Panc1 (cell line): Measurements from ENCODE around the gene BTRC. TPM values are rescaled to one million over a fixed set of nuclear protein-coding genes. Genes with fewer than 3 reads are reported as not detected.

ENCODE experiments used
- ATAC-seq: fragments of 200-7000 bp; cut with Tn5 transposase; 2 replicates; pipeline ENCODE4 v1.9.1; 2020; ENCODE audit warnings: mild to moderate bottlenecking, moderate library complexity
- BruUV-seq: library from RNA; stranded (reverse); fragments of 400-500 nt; replicated peaks from 2 replicates; lab custom pipeline; 2021; lab: Mats Ljungman, UMichigan
- CTCF ChIA-PET: fragments of 300-600 bp; sonication (Branson Sonifier 250); formaldehyde crosslinking; loops from one replicate; lab custom pipeline; 2022; ENCODE audit warnings: antibody characterized with exemption; lab: Charles Lee
- POLR2A ChIA-PET: fragments of 300-600 bp; sonication (Branson Sonifier 250); formaldehyde crosslinking; loops from one replicate; lab custom pipeline; 2022; ENCODE audit warnings: antibody characterized with exemption; lab: Charles Lee
- DNase-seq: peaks from one replicate; pipeline ENCODE4 v3.0.0-alpha.2; 2010; ENCODE audit warnings: low read depth, low spot score
- H3K27ac ChIP-seq: 2 replicates; pipeline ENCODE4 v1.5.1; 2011; ENCODE audit warnings: mild to moderate bottlenecking, low read length, inconsistent platforms
- H3K27me3 ChIP-seq: fragments of 200-500 bp; sonication (Bioruptor generic); 2 replicates; pipeline ENCODE4 v1.6.0; 2014; ENCODE audit warnings: low read length, inconsistent platforms; ENCODE audit not compliant: control insufficient read depth, insufficient read depth
- H3K36me3 ChIP-seq: fragments of 200-500 bp; sonication (Bioruptor generic); 2 replicates; pipeline ENCODE4 v1.5.1; 2014; ENCODE audit warnings: inconsistent platforms, mild to moderate bottlenecking, low read length, moderate library complexity; ENCODE audit not compliant: control insufficient read depth, insufficient read depth
- H3K4me1 ChIP-seq: 2 replicates; pipeline ENCODE4 v1.5.1; 2011; ENCODE audit warnings: inconsistent platforms, mild to moderate bottlenecking, low read length, moderate library complexity; ENCODE audit not compliant: control insufficient read depth, insufficient read depth
- H3K4me3 ChIP-seq, 2 experiments: 2 replicates each; pipeline ENCODE4 v1.5.1; 2011 to 2012; ENCODE audit warnings: low read depth in 2 of 2, low read length in 2 of 2, mild to moderate bottlenecking in 2 of 2, inconsistent platforms in 1 of 2, moderate library complexity in 1 of 2
- H3K9me3 ChIP-seq: fragments of 200-500 bp; sonication (Bioruptor generic); 2 replicates; pipeline ENCODE4 v1.5.1; 2014; ENCODE audit warnings: low read depth, mild to moderate bottlenecking, inconsistent platforms, low read length, moderate library complexity; ENCODE audit not compliant: control insufficient read depth, insufficient read depth
- CTCF ChIP-seq: fragments of 450-650 bp; IDR thresholded peaks from 2 replicates; pipeline ENCODE4 v1.5.1; 2017; ENCODE audit warnings: mild to moderate bottlenecking
- POLR2AphosphoS5 ChIP-seq: IDR thresholded peaks from 2 replicates; pipeline ENCODE4 v1.6.1; 2012; ENCODE audit warnings: mild to moderate bottlenecking, low read depth, low read length, moderate library complexity
- REST ChIP-seq, 2 experiments: IDR thresholded peaks; 2 replicates each; pipeline ENCODE4 v1.6.1; 2011 to 2012; ENCODE audit warnings: low read depth in 2 of 2, control low read depth in 1 of 2, low read length in 1 of 2, mild to moderate bottlenecking in 1 of 2, moderate library complexity in 1 of 2; ENCODE audit not compliant: insufficient read depth in 1 of 2
- SIN3A ChIP-seq: IDR thresholded peaks from 2 replicates; pipeline ENCODE4 v1.6.1; 2012; ENCODE audit warnings: low read depth, mild to moderate bottlenecking, low read length, moderate library complexity, borderline replicate concordance; ENCODE audit not compliant: insufficient read depth
- TCF7L2 ChIP-seq: IDR thresholded peaks from 2 replicates; pipeline ENCODE4 v1.6.1; 2011; ENCODE audit warnings: mild to moderate bottlenecking, low read depth, low read length, inconsistent platforms
- in situ Hi-C: cut with HindIII; loops from 2 replicates; pipeline ENCODE4 v1.10.0; 2016; ENCODE audit warnings: low sequenced_read_pairs, low pct_unique_long_range_greater_than_20kb
- intact Hi-C: fragments of 100-400 bp; cut with micrococcal nuclease; formaldehyde crosslinking; loops from one replicate; pipeline ENCODE4 v1.10.0; 2022; ENCODE audit not compliant: unreplicated experiment
- total RNA-seq: library from RNA; stranded (reverse); gene quantifications from one replicate; pipeline ENCODE4 v1.2.1, GENCODE V29; 2021; ENCODE audit not compliant: unreplicated experiment

The BTRC gene
- total RNA-seq, 1 experiment from 2014 or later = 22.1 TPM

GRCh38 chr10:101575580-101576210 is 221.7 kb downstream of the BTRC start:
- ATAC-seq = no peak
- peaks cover 5% of the 10 kb centered on the region; the same call in 1 of the 2 replicates for H3K4me1 ChIP-seq
- in situ Hi-C loops (no loop called here), intact Hi-C loops (no loop called here)
- CTCF ChIA-PET = no interaction called here
- no peak overlapping the region for H3K27ac ChIP-seq
- no peaks in the 10 kb centered on the region for H3K36me3 ChIP-seq
- BruUV-seq = no TSS peak
- no peak overlapping the region for H3K4me3 ChIP-seq
- POLR2A ChIA-PET = interaction anchor here (0.6 to 1.1 kb wide), 5 partner anchors 12 to 409 kb away, joined by 3 to 4 read pairs (median 3); partner anchors contain the start of genes DPCD and POLL
- TF ChIP-seq POLR2AphosphoS5 (no peak), REST (IDR thresholded peaks at IDR 0.05; ENCODE audit: insufficient read depth in 1 of 2, low read depth in 2 of 2, low read length in 1 of 2) (no peak), CTCF (no peak), TCF7L2 (no peak), SIN3A (no peak)
- no peaks in the 10 kb centered on the region for H3K9me3 ChIP-seq
- no peak for DNase-seq
- H3K27me3 ChIP-seq = no peaks in the 10 kb centered on the region

GRCh38 chr10:101576211-101576863 is 222.4 kb downstream of the BTRC start:
- H3K27me3 ChIP-seq = no peaks in the 10 kb centered on the region
- intact Hi-C loops (no loop called here), in situ Hi-C loops (no loop called here)
- no peak for TF ChIP-seq REST (IDR thresholded peaks at IDR 0.05; ENCODE audit: insufficient read depth in 1 of 2, low read depth in 2 of 2, low read length in 1 of 2)
- TF ChIP-seq TCF7L2 = no peak
- TF ChIP-seq CTCF = no peak
- TF ChIP-seq POLR2AphosphoS5 = no peak
- no peak for TF ChIP-seq SIN3A
- BruUV-seq = no TSS peak
- no peak for DNase-seq
- POLR2A ChIA-PET = interaction anchor here (0.6 to 1.1 kb wide), 6 partner anchors 11 to 410 kb away, joined by 3 to 4 read pairs (median 3); partner anchors contain the start of genes DPCD and POLL
- no peak overlapping the region for H3K27ac ChIP-seq
- no peaks in the 10 kb centered on the region for H3K36me3 ChIP-seq
- CTCF ChIA-PET = interaction anchor here (0.7 kb wide), 2 partner anchors 16 to 135 kb away, joined by 5 to 7 read pairs; no protein-coding TSS in a partner anchor
- no peak overlapping the region for H3K4me3 ChIP-seq
- no peak for ATAC-seq
- H3K9me3 ChIP-seq = no peaks in the 10 kb centered on the region
- no peaks in the 10 kb centered on the region for H3K4me1 ChIP-seq
